ENCODE results near the gene TREML4.

Gene TREML4

GRCh38 chr6:41199552-41200246 lies 28.4 kb upstream of the TREML4 start:
- TF ChIP-seq GATA3 (IDR thresholded peaks at IDR 0.05; ENCODE audit: low read depth, low read length) (no peak), GATA2 (IDR thresholded peaks at IDR 0.05; ENCODE audit: low read depth, low read length) (no peak)

GRCh38 chr6:41200296-41200900 lies 27.8 kb upstream of the TREML4 start:
- TF ChIP-seq GATA2 (IDR thresholded peaks at IDR 0.05; ENCODE audit: low read depth, low read length): no peak
- no peak for TF ChIP-seq GATA3 (IDR thresholded peaks at IDR 0.05; ENCODE audit: low read depth, low read length)

GRCh38 chr6:41200901-41201763 lies 27.0 kb upstream of the TREML4 start, which contains the start of gene TREML2:
TSS of gene TREML2 (minus strand) at chr6:41201149. CDS start at chr6:41201008, 141 bp downstream.
- TF ChIP-seq GATA3 (IDR thresholded peaks at IDR 0.05; ENCODE audit: low read depth, low read length) (no peak), GATA2 (IDR thresholded peaks at IDR 0.05; ENCODE audit: low read depth, low read length) (no peak)

DNA sequence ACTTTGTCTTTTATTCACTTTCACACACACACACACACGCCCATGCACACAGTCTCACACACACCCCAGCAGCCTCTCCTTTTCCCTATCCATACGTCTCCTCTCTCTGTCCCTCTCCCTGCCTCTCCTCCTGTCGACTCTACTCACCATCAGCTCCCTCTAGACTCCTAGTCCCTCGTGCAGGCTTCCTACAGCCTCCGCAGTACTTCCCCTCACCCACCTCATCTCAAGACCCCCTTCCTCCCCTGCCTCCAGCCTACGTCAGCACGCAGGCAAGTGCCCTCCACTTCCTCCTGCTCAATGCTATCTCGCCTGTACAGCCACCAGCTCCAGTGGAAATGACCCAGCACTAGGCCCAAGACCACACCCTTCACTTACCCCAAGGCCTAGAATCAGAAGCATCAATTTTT lies 26.4 kb upstream of the TREML4 start:
- TF ChIP-seq GATA3 (IDR thresholded peaks at IDR 0.05; ENCODE audit: low read depth, low read length) (no peak), GATA2 (IDR thresholded peaks at IDR 0.05; ENCODE audit: low read depth, low read length) (no peak)

GRCh38 chr6:41204156-41204555 lies 24.0 kb upstream of the TREML4 start:
- TF ChIP-seq GATA3 (IDR thresholded peaks at IDR 0.05; ENCODE audit: low read depth, low read length) (no peak), GATA2 (IDR thresholded peaks at IDR 0.05; ENCODE audit: low read depth, low read length) (no peak)

DNA sequence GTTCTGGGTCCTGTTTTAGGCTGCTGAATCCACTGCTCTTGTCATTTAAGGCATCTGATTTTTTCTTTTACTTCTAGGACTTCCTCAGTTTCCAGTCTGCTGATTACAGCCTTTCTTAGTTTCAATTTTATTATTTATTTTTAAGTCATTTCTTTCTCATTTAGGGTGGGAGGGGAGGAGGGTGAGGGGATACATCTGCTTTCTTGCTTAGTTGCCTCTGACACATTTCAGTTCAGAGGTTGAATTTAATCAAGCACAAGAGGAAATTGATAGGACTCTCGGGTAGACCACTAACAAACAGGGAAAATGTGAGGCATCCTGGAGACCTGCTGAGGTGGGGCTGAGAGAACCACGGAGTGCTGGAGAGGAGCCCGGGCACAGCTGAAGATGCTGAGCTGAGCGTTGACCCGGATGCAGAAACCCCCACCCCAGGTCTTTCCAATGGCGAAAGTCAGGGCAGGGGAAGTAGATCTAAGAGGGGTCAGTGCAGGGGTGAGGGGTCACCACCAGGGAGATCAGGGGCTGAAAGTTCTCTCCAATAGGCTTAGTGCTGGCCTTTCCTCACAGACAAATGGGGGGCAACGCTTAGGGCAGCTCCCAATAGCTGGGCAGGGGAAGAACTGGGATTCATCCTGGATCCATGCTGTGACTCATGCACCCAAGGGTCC lies 19.6 kb upstream of the TREML4 start:
- TF ChIP-seq GATA3 (IDR thresholded peaks at IDR 0.05; ENCODE audit: low read depth, low read length): no peak
- TF ChIP-seq GATA2 (IDR thresholded peaks at IDR 0.05; ENCODE audit: low read depth, low read length): no peak

DNA sequence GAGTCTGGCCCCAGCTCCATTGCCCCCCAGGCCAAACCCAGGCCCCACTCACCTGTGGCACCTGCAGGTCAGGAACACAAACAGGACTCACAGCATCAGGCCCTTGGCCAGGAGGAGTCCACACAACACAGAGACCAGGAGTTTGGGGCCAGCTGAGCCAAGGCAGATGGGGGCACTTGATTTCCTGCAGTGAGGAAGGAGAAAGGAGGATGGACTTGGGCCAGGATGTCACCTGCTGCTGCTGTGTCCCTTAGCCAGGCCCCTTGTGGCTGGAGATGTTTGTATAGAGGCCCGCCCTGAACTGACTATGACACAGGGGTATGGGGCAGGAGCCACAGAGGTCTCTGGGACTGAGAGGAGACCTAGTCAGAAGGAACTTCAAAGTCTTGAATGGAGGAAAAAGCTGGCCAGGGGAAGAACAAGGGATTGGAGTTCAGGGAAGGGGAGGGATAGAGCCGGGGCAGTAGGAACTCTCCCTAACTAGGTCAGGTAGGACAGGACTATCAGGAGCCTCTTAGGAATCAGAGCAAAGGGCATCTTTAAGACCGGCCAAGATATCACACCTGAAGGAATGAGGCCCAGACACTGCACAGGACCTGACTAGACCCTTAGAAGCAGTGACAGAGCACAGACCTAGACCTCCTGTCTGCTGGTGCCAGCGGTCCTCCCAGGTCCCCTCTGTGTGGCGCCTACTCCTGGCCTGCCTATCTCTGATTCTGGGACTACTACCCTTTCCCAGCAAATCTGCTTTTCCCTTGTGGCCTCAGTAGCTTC lies 18.4 kb upstream of the TREML4 start:
- no peak for TF ChIP-seq GATA3 (IDR thresholded peaks at IDR 0.05; ENCODE audit: low read depth, low read length)
- no peak for TF ChIP-seq GATA2 (IDR thresholded peaks at IDR 0.05; ENCODE audit: low read depth, low read length)

GRCh38 chr6:41214559-41215238 lies 13.4 kb upstream of the TREML4 start:
- TF ChIP-seq GATA2 (IDR thresholded peaks at IDR 0.05; ENCODE audit: low read depth, low read length): no peak
- no peak for TF ChIP-seq GATA3 (IDR thresholded peaks at IDR 0.05; ENCODE audit: low read depth, low read length)

DNA sequence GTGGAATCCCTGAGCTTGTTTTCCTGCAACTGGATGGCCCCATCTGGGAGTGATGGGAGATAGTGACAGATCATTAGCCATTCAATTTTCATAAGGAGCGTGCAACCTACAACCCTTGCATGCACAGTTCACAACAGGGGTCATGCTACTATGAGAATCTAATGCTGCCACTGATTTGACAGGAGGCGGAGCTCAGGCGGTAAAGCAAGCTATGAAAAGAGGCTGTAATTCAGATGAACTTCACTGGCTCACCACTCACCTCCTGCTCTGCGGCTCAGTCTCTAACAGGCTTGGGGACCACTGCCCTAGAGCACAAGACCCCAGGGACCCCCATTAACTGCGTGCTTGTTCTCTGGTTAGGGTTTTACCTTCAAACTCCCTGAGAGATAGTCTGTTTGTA lies 12.4 kb upstream of the TREML4 start:
- TF ChIP-seq GATA2 (IDR thresholded peaks at IDR 0.05; ENCODE audit: low read depth, low read length) (no peak), GATA3 (IDR thresholded peaks at IDR 0.05; ENCODE audit: low read depth, low read length) (no peak)

- no peak for TF ChIP-seq GATA3 (IDR thresholded peaks at IDR 0.05; ENCODE audit: low read depth, low read length)
- TF ChIP-seq GATA2 (IDR thresholded peaks at IDR 0.05; ENCODE audit: low read depth, low read length): no peak
Observed at GRCh38 chr6:41216616-41217015, 11.5 kb upstream of the TREML4 start.

GRCh38 chr6:41222045-41222444 lies 6.1 kb upstream of the TREML4 start:
- TF ChIP-seq GATA3 (IDR thresholded peaks at IDR 0.05; ENCODE audit: low read depth, low read length) (no peak), GATA2 (IDR thresholded peaks at IDR 0.05; ENCODE audit: low read depth, low read length) (no peak)

GRCh38 chr6:41222513-41222912 lies 5.6 kb upstream of the TREML4 start:
- no peak for TF ChIP-seq GATA3 (IDR thresholded peaks at IDR 0.05; ENCODE audit: low read depth, low read length)
- TF ChIP-seq GATA2 (IDR thresholded peaks at IDR 0.05; ENCODE audit: low read depth, low read length): no peak

DNA sequence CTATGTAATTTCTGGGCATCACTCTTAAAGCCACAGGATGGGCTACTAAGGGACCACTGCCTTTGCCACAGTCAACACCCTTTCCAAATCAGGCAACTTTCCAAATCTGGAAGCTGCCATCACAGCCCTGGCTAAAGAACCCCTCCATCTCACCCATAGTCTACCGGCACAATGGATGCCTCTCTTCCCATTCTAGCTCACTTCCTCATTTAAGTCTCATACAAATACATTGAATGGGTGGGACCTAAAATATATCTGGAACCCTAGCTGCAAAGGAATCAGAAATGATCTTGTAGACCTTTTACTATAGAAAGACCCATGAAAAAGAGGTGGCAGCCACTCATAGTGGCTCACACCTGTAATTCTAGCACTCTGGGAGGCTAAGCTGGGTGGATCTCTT lies 3.3 kb upstream of the TREML4 start:
- no peak for TF ChIP-seq GATA3 (IDR thresholded peaks at IDR 0.05; ENCODE audit: low read depth, low read length)
- no peak for TF ChIP-seq GATA2 (IDR thresholded peaks at IDR 0.05; ENCODE audit: low read depth, low read length)
